HEK293T (cell line): Measurements from ENCODE around the gene ZNF467.

ENCODE experiments used
- BHLHE40 ChIP-seq: fragments of 450-650 bp; IDR thresholded peaks from 2 replicates; pipeline ENCODE4 v1.6.1; 2016; ENCODE audit warnings: mild to moderate bottlenecking, moderate library complexity, borderline replicate concordance
- ELF4 ChIP-seq: fragments of 450-650 bp; IDR thresholded peaks from 2 replicates; pipeline ENCODE4 v1.6.1; 2017; ENCODE audit warnings: antibody characterized with exemption
- L3MBTL2 ChIP-seq: fragments of 450-650 bp; conservative IDR thresholded peaks from 2 replicates; pipeline ENCODE4 v1.6.1; 2016; ENCODE audit warnings: mild to moderate bottlenecking
- SP1 ChIP-seq: fragments of 450-650 bp; IDR thresholded peaks from 2 replicates; pipeline ENCODE4 v1.6.1; 2017
- TARDBP ChIP-seq: fragments of 450-650 bp; IDR thresholded peaks from 2 replicates; pipeline ENCODE4 v1.6.1; 2016
- ZNF384 ChIP-seq: fragments of 450-650 bp; IDR thresholded peaks from 2 replicates; pipeline ENCODE4 v1.6.1; 2016

- TF ChIP-seq ELF4 (no peak), TARDBP (no peak), SP1 (no peak), L3MBTL2 (no peak), BHLHE40 (no peak), ZNF384 (no peak)
These were observed 40.8 kb downstream of the ZNF467 start for GRCh38 chr7:149732611-149733010.
